CD4-positive, alpha-beta T cell treated with Interferon gamma for 1 hour (primary cell): ENCODE results near the gene CNIH3.

Experiments
- DNase-seq: peaks from one replicate; pipeline ENCODE4 v3.0.0-alpha.2; 2020

The CNIH3 gene

GRCh38 chr1:224726441-224727182, 110.5 kb downstream of the CNIH3 start:
- no peak for DNase-seq

GRCh38 chr1:224727351-224728289, 111.5 kb downstream of the CNIH3 start:
- DNase-seq, result no peak

- DNase-seq, result no peak
Measured at GRCh38 chr1:224730540-224730939, 114.4 kb downstream of the CNIH3 start.

GRCh38 chr1:224730965-224731364, 114.8 kb downstream of the CNIH3 start:
- no peak for DNase-seq

GRCh38 chr1:224731633-224732032, 115.5 kb downstream of the CNIH3 start:
- DNase-seq, result no peak

GRCh38 chr1:224732377-224733026, 116.4 kb downstream of the CNIH3 start:
- no peak for DNase-seq

GRCh38 chr1:224733027-224733911, 117.2 kb downstream of the CNIH3 start:
- no peak for DNase-seq

- DNase-seq, result no peak
Measured at GRCh38 chr1:224734261-224734935, 118.3 kb downstream of the CNIH3 start.

GRCh38 chr1:224735159-224735558, 119.0 kb downstream of the CNIH3 start:
- DNase-seq, result no peak

- no peak for DNase-seq
Measured at GRCh38 chr1:224736619-224737352, 120.7 kb downstream of the CNIH3 start.

GRCh38 chr1:224737353-224737727, 121.2 kb downstream of the CNIH3 start:
- DNase-seq, result no peak

- DNase-seq, result no peak
Measured at GRCh38 chr1:224739303-224739996, 123.3 kb downstream of the CNIH3 start.

- DNase-seq, result no peak
Measured at GRCh38 chr1:224739997-224740684, 124.0 kb downstream of the CNIH3 start.

- DNase-seq, result no peak
Measured at GRCh38 chr1:224740685-224741052, 124.6 kb downstream of the CNIH3 start.

- DNase-seq, result no peak
Measured at GRCh38 chr1:224742349-224742748, 126.2 kb downstream of the CNIH3 start.

GRCh38 chr1:224743608-224744164, 127.6 kb downstream of the CNIH3 start:
- DNase-seq, result no peak

GRCh38 chr1:224744521-224744920, 128.4 kb downstream of the CNIH3 start:
- no peak for DNase-seq

- DNase-seq, result no peak
Measured at GRCh38 chr1:224745394-224745793, 129.3 kb downstream of the CNIH3 start.

- DNase-seq, result no peak
Measured at GRCh38 chr1:224745924-224746323, 129.8 kb downstream of the CNIH3 start.

GRCh38 chr1:224747578-224747977, 131.5 kb downstream of the CNIH3 start:
- no peak for DNase-seq
